Mammary epithelial cell (primary cell): Measurements from ENCODE around the gene KATNB1.

ENCODE experiments used
- EZH2 ChIP-seq: IDR thresholded peaks from 2 replicates; pipeline ENCODE4 v1.6.1; 2012; ENCODE audit warnings: low read length, inconsistent platforms, borderline replicate concordance
- TF ChIP-seq, protein P1 (sequence below), 2 donors: IDR thresholded peaks in 1 of 2; conservative IDR thresholded peaks in 1 of 2; 2 replicates each; pipeline ENCODE4 v1.5.1; 2011 to 2012; ENCODE audit warnings: inconsistent platforms in 2 of 2, low read length in 2 of 2, mild to moderate bottlenecking in 2 of 2, control low read depth in 1 of 2, low read depth in 1 of 2; ENCODE audit not compliant: insufficient read depth in 1 of 2; ENCODE audit errors: extremely low read depth in 1 of 2

DNA sequence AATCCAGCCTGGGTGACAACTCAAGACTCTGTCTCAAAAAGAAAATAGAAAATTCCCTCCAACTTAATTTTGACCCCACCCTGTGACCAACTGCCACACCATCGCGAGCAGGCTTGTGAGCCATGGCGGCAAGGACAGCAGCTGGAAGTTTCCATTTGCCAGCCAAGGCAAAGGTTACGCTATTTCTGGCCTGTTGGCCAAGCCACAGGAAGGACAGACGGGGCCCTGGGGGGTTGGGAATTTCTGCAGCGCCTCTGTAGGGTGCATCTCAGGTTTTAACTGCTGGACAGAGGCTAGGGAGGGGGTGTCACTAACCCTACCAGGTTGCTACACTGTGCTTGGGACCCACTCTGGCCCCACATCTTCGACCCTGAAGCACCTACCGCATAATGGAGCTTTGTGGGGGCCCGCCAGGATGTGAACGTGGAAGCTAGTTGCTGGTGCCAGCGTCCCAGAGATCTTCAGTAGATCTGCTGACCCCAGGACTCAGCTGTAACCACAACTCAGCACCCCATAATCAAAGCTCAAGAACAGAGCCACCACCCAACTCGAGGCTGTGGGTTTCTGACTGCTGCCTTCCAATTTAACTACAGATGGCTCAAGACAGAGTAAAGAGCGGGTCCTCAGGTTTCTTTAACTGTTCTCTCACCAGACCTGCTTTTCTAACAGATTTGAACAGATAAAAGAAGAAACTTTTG is 55.8 kb downstream of the KATNB1 start:
- TF ChIP-seq, protein P1, sequence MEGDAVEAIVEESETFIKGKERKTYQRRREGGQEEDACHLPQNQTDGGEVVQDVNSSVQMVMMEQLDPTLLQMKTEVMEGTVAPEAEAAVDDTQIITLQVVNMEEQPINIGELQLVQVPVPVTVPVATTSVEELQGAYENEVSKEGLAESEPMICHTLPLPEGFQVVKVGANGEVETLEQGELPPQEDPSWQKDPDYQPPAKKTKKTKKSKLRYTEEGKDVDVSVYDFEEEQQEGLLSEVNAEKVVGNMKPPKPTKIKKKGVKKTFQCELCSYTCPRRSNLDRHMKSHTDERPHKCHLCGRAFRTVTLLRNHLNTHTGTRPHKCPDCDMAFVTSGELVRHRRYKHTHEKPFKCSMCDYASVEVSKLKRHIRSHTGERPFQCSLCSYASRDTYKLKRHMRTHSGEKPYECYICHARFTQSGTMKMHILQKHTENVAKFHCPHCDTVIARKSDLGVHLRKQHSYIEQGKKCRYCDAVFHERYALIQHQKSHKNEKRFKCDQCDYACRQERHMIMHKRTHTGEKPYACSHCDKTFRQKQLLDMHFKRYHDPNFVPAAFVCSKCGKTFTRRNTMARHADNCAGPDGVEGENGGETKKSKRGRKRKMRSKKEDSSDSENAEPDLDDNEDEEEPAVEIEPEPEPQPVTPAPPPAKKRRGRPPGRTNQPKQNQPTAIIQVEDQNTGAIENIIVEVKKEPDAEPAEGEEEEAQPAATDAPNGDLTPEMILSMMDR (conservative IDR thresholded peaks at IDR 0.05 in 1 of 2, IDR thresholded peaks at IDR 0.05 in 1 of 2; ENCODE audit: extremely low read depth in 1 of 2, insufficient read depth in 1 of 2, low read depth in 1 of 2, low read length in 2 of 2), result no peak
- no peak for TF ChIP-seq EZH2
